GM23338 (cell line): ENCODE measurements around the gene DOK1. TPM values are rescaled to one million over a fixed set of nuclear protein-coding genes. Genes with fewer than 3 reads are reported as not detected.

Experiments used
- ATAC-seq: fragments of 200-7000 bp; cut with Tn5 transposase; 3 replicates; pipeline ENCODE4 v1.9.1; 2020
- DNase-seq: peaks from one replicate; pipeline ENCODE4 v3.0.0-alpha.2; 2015; ENCODE audit warnings: low spot score
- H2AFZ ChIP-seq: fragments of 200-600 bp; sonication (generic); 2 replicates; pipeline ENCODE4 v1.8.0; 2016; ENCODE audit warnings: antibody characterized with exemption, mild to moderate bottlenecking, moderate library complexity
- H3F3A ChIP-seq: fragments of 200-600 bp; sonication (generic); replicated peaks from 2 replicates; pipeline ENCODE4 v1.8.0; 2017; ENCODE audit warnings: antibody characterized with exemption, mixed run types, low read depth
- H3K27ac ChIP-seq: fragments of 200-600 bp; sonication (generic); 2 replicates; pipeline ENCODE4 v1.6.1; 2016; ENCODE audit warnings: low read depth
- H3K27me3 ChIP-seq: fragments of 200-600 bp; sonication (generic); 2 replicates; pipeline ENCODE4 v1.8.0; 2016; ENCODE audit warnings: mild to moderate bottlenecking, mixed run types, moderate library complexity; ENCODE audit not compliant: insufficient read depth
- H3K36me3 ChIP-seq: fragments of 200-600 bp; sonication (generic); 2 replicates; pipeline ENCODE4 v1.8.0; 2016; ENCODE audit warnings: mild to moderate bottlenecking; ENCODE audit not compliant: insufficient read depth
- H3K4me1 ChIP-seq: fragments of 200-600 bp; sonication (generic); 2 replicates; pipeline ENCODE4 v1.8.0; 2016; ENCODE audit warnings: mild to moderate bottlenecking, moderate library complexity; ENCODE audit not compliant: insufficient read depth
- H3K4me2 ChIP-seq: fragments of 200-600 bp; sonication (generic); 2 replicates; pipeline ENCODE4 v1.7.1; 2017; ENCODE audit warnings: mixed run types
- H3K4me3 ChIP-seq: fragments of 200-600 bp; sonication (generic); 2 replicates; pipeline ENCODE4 v1.6.1; 2016; ENCODE audit warnings: mixed run types
- H3K79me2 ChIP-seq: fragments of 200-600 bp; sonication (generic); replicated peaks from 2 replicates; pipeline ENCODE4 v1.8.0; 2017; ENCODE audit warnings: mild to moderate bottlenecking; ENCODE audit not compliant: insufficient read depth
- H3K9me2 ChIP-seq: fragments of 200-600 bp; sonication (generic); 2 replicates; pipeline ENCODE4 v1.8.0; 2017; ENCODE audit not compliant: insufficient read depth
- H4K20me1 ChIP-seq: fragments of 200-600 bp; sonication (generic); replicated peaks from 2 replicates; pipeline ENCODE4 v1.8.0; 2017; ENCODE audit warnings: mild to moderate bottlenecking; ENCODE audit not compliant: insufficient read depth
- H3K27ac Mint-ChIP-seq: 2 replicates; pipeline ENCODE4 v1.8.0; 2020; ENCODE audit warnings: inconsistent platforms, mild to moderate bottlenecking, moderate library complexity, mixed read lengths
- H3K27me3 Mint-ChIP-seq: 3 replicates; pipeline ENCODE4 v1.8.0; 2022; ENCODE audit warnings: low read depth, mild to moderate bottlenecking, moderate library complexity, mixed read lengths, inconsistent platforms; ENCODE audit not compliant: insufficient read depth, poor library complexity
- H3K36me3 Mint-ChIP-seq: 3 replicates; pipeline ENCODE4 v1.8.0; 2021; ENCODE audit warnings: low read depth, mild to moderate bottlenecking, inconsistent platforms, moderate library complexity, mixed read lengths
- H3K4me1 Mint-ChIP-seq: 3 replicates; pipeline ENCODE4 v1.8.0; 2020; ENCODE audit warnings: mild to moderate bottlenecking, inconsistent platforms, mixed read lengths
- H3K4me3 Mint-ChIP-seq: 3 replicates; pipeline ENCODE4 v1.8.0; 2021; ENCODE audit warnings: moderate library complexity, mild to moderate bottlenecking, inconsistent platforms, mixed read lengths
- H3K9me3 Mint-ChIP-seq: 3 replicates; pipeline ENCODE4 v1.8.0; 2020; ENCODE audit warnings: moderate library complexity, mild to moderate bottlenecking, inconsistent platforms, mixed read lengths
- CREB1 ChIP-seq: fragments of 250-450 bp; sonication (Bioruptor Pico); IDR thresholded peaks from 2 replicates; pipeline ENCODE4 v1.5.0; 2020; ENCODE audit warnings: low read depth, mild to moderate bottlenecking, moderate library complexity
- CTCF ChIP-seq, 2 experiments: fragments of 200-600 bp in 1 of 2; sonication (generic) in 1 of 2; conservative IDR thresholded peaks; 2 replicates each; pipeline versions ENCODE4 v1.5.1 to v1.6.1; 2016 to 2017; ENCODE audit warnings: antibody characterized with exemption in 2 of 2, low read depth in 2 of 2, mild to moderate bottlenecking in 2 of 2, moderate library complexity in 1 of 2
- ETS1 ChIP-seq: IDR thresholded peaks from 2 replicates; pipeline ENCODE4 v1.6.1; 2016; ENCODE audit warnings: antibody characterized with exemption
- EZH2 ChIP-seq: fragments of 200-600 bp; sonication (generic); IDR thresholded peaks from one replicate; pipeline ENCODE4 v1.8.0; 2017; ENCODE audit warnings: antibody characterized with exemption, mild to moderate bottlenecking, low read depth; ENCODE audit not compliant: unreplicated experiment
- EZH2phosphoT487 ChIP-seq: fragments of 200-600 bp; sonication (generic); IDR thresholded peaks from one replicate; pipeline ENCODE4 v1.8.1; 2018; ENCODE audit warnings: antibody characterized with exemption; ENCODE audit not compliant: unreplicated experiment
- JUNB ChIP-seq: IDR thresholded peaks from one replicate; pipeline ENCODE4 v1.6.1; 2016; ENCODE audit warnings: antibody characterized with exemption; ENCODE audit not compliant: unreplicated experiment
- NANOG ChIP-seq: IDR thresholded peaks from 2 replicates; pipeline ENCODE4 v1.6.1; 2016; ENCODE audit warnings: antibody characterized with exemption, borderline replicate concordance
- POLR2AphosphoS5 ChIP-seq: IDR thresholded peaks from 2 replicates; pipeline ENCODE4 v1.6.1; 2016; ENCODE audit warnings: antibody characterized with exemption, low read depth
- STAT1 ChIP-seq: IDR thresholded peaks from one replicate; pipeline ENCODE4 v1.6.1; 2016; ENCODE audit warnings: antibody characterized with exemption; ENCODE audit not compliant: unreplicated experiment
- ZNF114 ChIP-seq: fragments of 250-450 bp; sonication (Bioruptor Pico); IDR thresholded peaks from 2 replicates; pipeline ENCODE4 v1.5.0; 2020; ENCODE audit warnings: mild to moderate bottlenecking, moderate library complexity
- ZNF331 ChIP-seq: fragments of 250-450 bp; sonication (Bioruptor Pico); IDR thresholded peaks from 2 replicates; pipeline ENCODE4 v1.5.0; 2020; ENCODE audit warnings: low read depth, mild to moderate bottlenecking, moderate library complexity
- ZNF462 ChIP-seq: fragments of 250-450 bp; sonication (Bioruptor Pico); IDR thresholded peaks from 2 replicates; pipeline ENCODE4 v1.5.0; 2020; ENCODE audit warnings: mild to moderate bottlenecking, moderate library complexity
- polyA plus RNA-seq: library from polyadenylated mRNA; unstranded; fragments of >200 nt; fragmentation: Nextera tagmentation; extraction: Ambion mirVana; gene quantifications from 2 replicates; pipeline ENCODE4 v1.2.1, GENCODE V29; 2016
- total RNA-seq: library from RNA; depleted of rRNA; stranded (reverse); fragments of >200 nt; shearing (Covaris generic); gene quantifications from 2 replicates; pipeline ENCODE4 v1.2.3, GENCODE V29; 2014
- TF ChIP-seq, protein P1 (sequence below): IDR thresholded peaks from one replicate; pipeline ENCODE4 v1.6.1; 2018; ENCODE audit warnings: antibody characterized with exemption; ENCODE audit not compliant: unreplicated experiment

Gene DOK1
- total and polyA plus RNA-seq, 2 experiments from 2014 or later: 3.9 to 15.5 TPM

- TF ChIP-seq, protein P1, sequence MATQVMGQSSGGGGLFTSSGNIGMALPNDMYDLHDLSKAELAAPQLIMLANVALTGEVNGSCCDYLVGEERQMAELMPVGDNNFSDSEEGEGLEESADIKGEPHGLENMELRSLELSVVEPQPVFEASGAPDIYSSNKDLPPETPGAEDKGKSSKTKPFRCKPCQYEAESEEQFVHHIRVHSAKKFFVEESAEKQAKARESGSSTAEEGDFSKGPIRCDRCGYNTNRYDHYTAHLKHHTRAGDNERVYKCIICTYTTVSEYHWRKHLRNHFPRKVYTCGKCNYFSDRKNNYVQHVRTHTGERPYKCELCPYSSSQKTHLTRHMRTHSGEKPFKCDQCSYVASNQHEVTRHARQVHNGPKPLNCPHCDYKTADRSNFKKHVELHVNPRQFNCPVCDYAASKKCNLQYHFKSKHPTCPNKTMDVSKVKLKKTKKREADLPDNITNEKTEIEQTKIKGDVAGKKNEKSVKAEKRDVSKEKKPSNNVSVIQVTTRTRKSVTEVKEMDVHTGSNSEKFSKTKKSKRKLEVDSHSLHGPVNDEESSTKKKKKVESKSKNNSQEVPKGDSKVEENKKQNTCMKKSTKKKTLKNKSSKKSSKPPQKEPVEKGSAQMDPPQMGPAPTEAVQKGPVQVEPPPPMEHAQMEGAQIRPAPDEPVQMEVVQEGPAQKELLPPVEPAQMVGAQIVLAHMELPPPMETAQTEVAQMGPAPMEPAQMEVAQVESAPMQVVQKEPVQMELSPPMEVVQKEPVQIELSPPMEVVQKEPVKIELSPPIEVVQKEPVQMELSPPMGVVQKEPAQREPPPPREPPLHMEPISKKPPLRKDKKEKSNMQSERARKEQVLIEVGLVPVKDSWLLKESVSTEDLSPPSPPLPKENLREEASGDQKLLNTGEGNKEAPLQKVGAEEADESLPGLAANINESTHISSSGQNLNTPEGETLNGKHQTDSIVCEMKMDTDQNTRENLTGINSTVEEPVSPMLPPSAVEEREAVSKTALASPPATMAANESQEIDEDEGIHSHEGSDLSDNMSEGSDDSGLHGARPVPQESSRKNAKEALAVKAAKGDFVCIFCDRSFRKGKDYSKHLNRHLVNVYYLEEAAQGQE: no peak
- TF ChIP-seq NANOG (no peak), ZNF114 (no peak), STAT1 (no peak), ZNF331 (CRISPR knock-in tag) (no peak), POLR2AphosphoS5 (no peak)
These were observed 26.9 kb downstream of the DOK1 start (continued) for GRCh38 chr2:74581463-74581862.

DNA sequence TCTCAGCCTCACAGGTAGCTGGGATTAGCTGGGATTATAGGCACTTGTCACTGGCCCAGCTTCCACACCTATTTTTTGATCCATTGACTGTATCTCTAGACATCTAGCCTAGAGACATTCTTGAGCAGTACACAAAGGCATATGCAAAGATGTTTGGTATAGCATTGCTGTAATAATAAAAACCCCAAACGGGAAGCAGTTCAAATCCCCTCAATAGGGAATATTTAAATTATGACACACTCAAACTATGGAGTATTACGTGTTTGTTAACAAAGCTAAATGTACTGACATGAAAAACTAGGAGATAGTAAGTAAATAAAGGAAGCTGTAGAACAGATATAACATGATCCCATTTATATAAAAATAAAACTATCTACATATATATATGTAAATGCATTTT, 27.7 kb downstream of the DOK1 start:
- no peak overlapping the region for H3K4me3 ChIP-seq
- Mint-ChIP-seq H3K4me1 (peaks cover 16% of the 10 kb centered on the region), H3K9me3 (no peaks in the 10 kb centered on the region), H3K27me3 (peaks cover 4% of the 10 kb centered on the region), H3K36me3 (no peaks in the 10 kb centered on the region), H3K27ac (no peak overlapping the region), H3K4me3 (no peak overlapping the region)
- DNase-seq (no peak), ATAC-seq (no peak)
- H3F3A ChIP-seq: no peaks in the 10 kb centered on the region
- H3K4me1 ChIP-seq: peaks cover 7% of the 10 kb centered on the region
- H2AFZ ChIP-seq: no peak overlapping the region
- no peak overlapping the region for H3K4me2 ChIP-seq
- no peaks in the 10 kb centered on the region for H4K20me1 ChIP-seq
- no peaks in the 10 kb centered on the region for H3K79me2 ChIP-seq
- H3K27ac ChIP-seq: no peak overlapping the region
- H3K9me2 ChIP-seq: no peaks in the 10 kb centered on the region
- no peaks in the 10 kb centered on the region for H3K27me3 ChIP-seq
- no peaks in the 10 kb centered on the region for H3K36me3 ChIP-seq
- no peak for TF ChIP-seq ZNF331 (CRISPR knock-in tag)
- no peak for TF ChIP-seq JUNB
- TF ChIP-seq EZH2: no peak
- TF ChIP-seq ZNF114: no peak
- TF ChIP-seq CTCF (conservative IDR thresholded peaks at IDR 0.05; ENCODE audit: low read depth in 2 of 2): no peak
- TF ChIP-seq CREB1: no peak
- TF ChIP-seq STAT1: no peak
- no peak for TF ChIP-seq EZH2phosphoT487
- TF ChIP-seq ETS1: no peak
- TF ChIP-seq ZNF462 (CRISPR knock-in tag): no peak
- TF ChIP-seq POLR2AphosphoS5: no peak
